ENCODE data around the gene XIRP2. TPM values are rescaled to one million over a fixed set of nuclear protein-coding genes. Genes with fewer than 3 reads are reported as not detected.
"Not testable (repeated sequence)": the region's sequence is repeated elsewhere in the genome, so short reads cannot be mapped to it uniquely, and the experiment has no call there.

The XIRP2 gene
- total RNA-seq, 1 donor from 2014 or later: not detected

GRCh38 chr2:167013227-167013626 is 124.9 kb downstream of the XIRP2 start:
- no peak for TF ChIP-seq CTCF (IDR thresholded peaks at IDR 0.05; ENCODE audit: partially characterized antibody, unreplicated experiment)
- DNase-seq: no peak
- Mint-ChIP-seq H3K4me1 (ENCODE audit: low read depth, unreplicated experiment) (no peaks in the 10 kb centered on the region), H3K9me3 (ENCODE audit: unreplicated experiment) (no peaks in the 10 kb centered on the region), H3K4me3 (ENCODE audit: unreplicated experiment) (no peak overlapping the region), H3K27me3 (ENCODE audit: unreplicated experiment) (no peaks in the 10 kb centered on the region), H3K36me3 (ENCODE audit: unreplicated experiment) (no peaks in the 10 kb centered on the region), H3K27ac (ENCODE audit: unreplicated experiment) (no peak overlapping the region)

- Mint-ChIP-seq H3K27me3 (ENCODE audit: unreplicated experiment) (no peaks in the 10 kb centered on the region), H3K4me1 (ENCODE audit: low read depth, unreplicated experiment) (no peaks in the 10 kb centered on the region), H3K4me3 (ENCODE audit: unreplicated experiment) (no peak overlapping the region), H3K36me3 (ENCODE audit: unreplicated experiment) (no peaks in the 10 kb centered on the region), H3K27ac (ENCODE audit: unreplicated experiment) (no peak overlapping the region), H3K9me3 (ENCODE audit: unreplicated experiment) (no peaks in the 10 kb centered on the region)
- TF ChIP-seq CTCF (IDR thresholded peaks at IDR 0.05; ENCODE audit: partially characterized antibody, unreplicated experiment): no peak
- DNase-seq: no peak
These were observed 127.5 kb downstream of the XIRP2 start for GRCh38 chr2:167015806-167016205.

- Mint-ChIP-seq H3K27me3 (ENCODE audit: unreplicated experiment) (no peaks in the 10 kb centered on the region), H3K27ac (ENCODE audit: unreplicated experiment) (no peak overlapping the region), H3K4me3 (ENCODE audit: unreplicated experiment) (no peak overlapping the region), H3K36me3 (ENCODE audit: unreplicated experiment) (no peaks in the 10 kb centered on the region), H3K9me3 (ENCODE audit: unreplicated experiment) (no peaks in the 10 kb centered on the region), H3K4me1 (ENCODE audit: low read depth, unreplicated experiment) (no peaks in the 10 kb centered on the region)
- TF ChIP-seq CTCF (IDR thresholded peaks at IDR 0.05; ENCODE audit: partially characterized antibody, unreplicated experiment): no peak
- no peak for DNase-seq
These were observed 128.7 kb downstream of the XIRP2 start for GRCh38 chr2:167017021-167017420.

GRCh38 chr2:167018590-167018989 is 130.3 kb downstream of the XIRP2 start:
- Mint-ChIP-seq H3K4me1 (ENCODE audit: low read depth, unreplicated experiment) (no peaks in the 10 kb centered on the region), H3K27me3 (ENCODE audit: unreplicated experiment) (no peaks in the 10 kb centered on the region), H3K36me3 (ENCODE audit: unreplicated experiment) (no peaks in the 10 kb centered on the region), H3K4me3 (ENCODE audit: unreplicated experiment) (no peak overlapping the region), H3K9me3 (ENCODE audit: unreplicated experiment) (no peaks in the 10 kb centered on the region), H3K27ac (ENCODE audit: unreplicated experiment) (no peak overlapping the region)
- no peak for DNase-seq
- no peak for TF ChIP-seq CTCF (IDR thresholded peaks at IDR 0.05; ENCODE audit: partially characterized antibody, unreplicated experiment)

GRCh38 chr2:167028503-167028902 is 140.2 kb downstream of the XIRP2 start:
- Mint-ChIP-seq H3K36me3 (ENCODE audit: unreplicated experiment) (peaks cover 6% of the 10 kb centered on the region), H3K27ac (ENCODE audit: unreplicated experiment) (no peak overlapping the region), H3K9me3 (ENCODE audit: unreplicated experiment) (no peaks in the 10 kb centered on the region), H3K4me3 (ENCODE audit: unreplicated experiment) (no peak overlapping the region), H3K27me3 (ENCODE audit: unreplicated experiment) (peaks cover 1% of the 10 kb centered on the region), H3K4me1 (ENCODE audit: low read depth, unreplicated experiment) (no peaks in the 10 kb centered on the region)
- no peak for TF ChIP-seq CTCF (IDR thresholded peaks at IDR 0.05; ENCODE audit: partially characterized antibody, unreplicated experiment)
- no peak for DNase-seq

GRCh38 chr2:167034976-167035375 is 146.7 kb downstream of the XIRP2 start:
- not testable (repeated sequence) for DNase-seq; H3K9me3 Mint-ChIP-seq (ENCODE audit: unreplicated experiment); H3K4me1 Mint-ChIP-seq (ENCODE audit: low read depth, unreplicated experiment); H3K4me3 Mint-ChIP-seq (ENCODE audit: unreplicated experiment); H3K36me3 Mint-ChIP-seq (ENCODE audit: unreplicated experiment); H3K27me3 Mint-ChIP-seq (ENCODE audit: unreplicated experiment); H3K27ac Mint-ChIP-seq (ENCODE audit: unreplicated experiment)
